K562 (cell line): ENCODE results near the gene THADA. TPM values are rescaled to one million over a fixed set of nuclear protein-coding genes. Genes with fewer than 3 reads are reported as not detected.

Source experiments
- BDP1 ChIP-seq: IDR thresholded peaks from 3 replicates; pipeline ENCODE4 v1.6.1; 2011; ENCODE audit not compliant: insufficient read length, insufficient read depth
- CREB1 ChIP-seq, 2 experiments: sonication (generic) in 1 of 2; formaldehyde crosslinking in 1 of 2; IDR thresholded peaks; 2 replicates each; pipeline versions ENCODE4 v1.6.1 to v1.8.0; 2012 to 2022; ENCODE audit warnings: inconsistent platforms in 1 of 2, mild to moderate bottlenecking in 1 of 2, missing genetic modification reagents in 1 of 2, moderate library complexity in 1 of 2
- HNRNPK ChIP-seq: fragments of 200-400 bp; formaldehyde crosslinking; IDR thresholded peaks from one replicate; pipeline ENCODE4 v1.6.1; 2018; ENCODE audit warnings: mild to moderate bottlenecking, low read depth, low read length; ENCODE audit not compliant: poor library complexity, severe bottlenecking
- HOMEZ ChIP-seq: fragments of 250-450 bp; sonication (Bioruptor Pico); IDR thresholded peaks from 2 replicates; pipeline ENCODE4 v1.4.0; 2020; ENCODE audit warnings: mild to moderate bottlenecking, moderate library complexity
- ID3 ChIP-seq, 2 experiments: fragments of 250-450 bp in 1 of 2; fragments of 450-650 bp in 1 of 2; sonication (Bioruptor Pico) in 1 of 2; IDR thresholded peaks; 2 replicates each; pipeline versions ENCODE4 v1.6.1 to v1.8.0; 2016 to 2021; ENCODE audit warnings: mild to moderate bottlenecking in 2 of 2, moderate library complexity in 2 of 2, missing compliant biosample characterization in 1 of 2, missing genetic modification characterization in 1 of 2
- MCM7 ChIP-seq, 2 experiments: fragments of 450-650 bp; IDR thresholded peaks; 2 replicates each; pipeline ENCODE4 v1.6.1; 2016 to 2018
- MXI1 ChIP-seq: IDR thresholded peaks from 2 replicates; pipeline ENCODE4 v1.6.1; 2011; ENCODE audit warnings: low read depth, mild to moderate bottlenecking, improper control_type of control experiment, low read length
- RERE ChIP-seq: sonication (generic); formaldehyde crosslinking; IDR thresholded peaks from 2 replicates; pipeline ENCODE4 v1.8.0; 2023; ENCODE audit warnings: missing genetic modification reagents, mild to moderate bottlenecking, borderline replicate concordance
- RREB1 ChIP-seq: fragments of 250-450 bp; sonication (Bioruptor Pico); IDR thresholded peaks from 2 replicates; pipeline ENCODE4 v1.4.0; 2020
- ZNF140 ChIP-seq: fragments of 250-450 bp; sonication (Bioruptor Pico); IDR thresholded peaks from 2 replicates; pipeline ENCODE4 v1.8.0; 2021; ENCODE audit warnings: moderate library complexity, mild to moderate bottlenecking, inconsistent platforms
- ZNF197 ChIP-seq: fragments of 200-800 bp; sonication (Bioruptor generic); IDR thresholded peaks from 2 replicates; pipeline ENCODE4 v1.6.1; 2016; ENCODE audit warnings: low read depth, missing genetic modification characterization, missing compliant biosample characterization
- ZNF785 ChIP-seq: fragments of 250-450 bp; sonication (Bioruptor Pico); IDR thresholded peaks from 2 replicates; pipeline ENCODE4 v1.4.0; 2020; ENCODE audit warnings: mild to moderate bottlenecking
- polyA plus RNA-seq, 8 experiments: library from polyadenylated mRNA; depleted of rRNA in 4 of 8; stranded (reverse) in 5 of 8; unstranded in 3 of 8; fragments of >200 nt; fragmentation: Nextera tagmentation in 2 of 8; fragmentation: Illumina TruSeq in 1 of 8; extraction: Ambion mirVana in 2 of 8; extraction: Trizol in 1 of 8; gene quantifications; 2 replicates each; pipeline versions ENCODE4 v1.2.1 to v1.2.3, GENCODE V29; 2011 to 2014; ENCODE audit warnings: inconsistent platforms in 1 of 8, missing spikeins in 1 of 8
- total RNA-seq, 7 experiments: library from RNA; depleted of rRNA in 6 of 7; stranded (reverse); fragments of >200 nt in 6 of 7; fragmentation: Illumina TruSeq in 2 of 7; extraction: Trizol in 2 of 7; gene quantifications; 2 replicates each; pipeline versions ENCODE4 v1.2.1 to v1.2.3, GENCODE V29; 2011 to 2021; ENCODE audit warnings: low replicate concordance in 1 of 7

Gene THADA
- total and polyA plus RNA-seq, 9 of the 15 experiments (the other 6 are each of a cell fraction or from before 2014, with no cell fraction given): 17.8 to 34.7 (median 31.9) TPM

- TF ChIP-seq BDP1: no peak
- no peak for TF ChIP-seq ID3 (CRISPR knock-in tag; IDR thresholded peaks at IDR 0.05)
- TF ChIP-seq ID3 (tag; IDR thresholded peaks at IDR 0.05): 0 out of 2 replicates have a peak, but pooled peaks have one; percentile 60
- no peak for TF ChIP-seq RERE (CRISPR knock-in tag)
- TF ChIP-seq MXI1: no peak
- TF ChIP-seq HOMEZ (CRISPR knock-in tag): no peak
- no peak for TF ChIP-seq HNRNPK
- no peak for TF ChIP-seq CREB1 (IDR thresholded peaks at IDR 0.05)
- TF ChIP-seq CREB1 (CRISPR knock-in tag; IDR thresholded peaks at IDR 0.05): peak; percentile 64; the same call in 1 of the 2 replicates
- no peak for TF ChIP-seq ZNF785 (CRISPR knock-in tag)
- TF ChIP-seq ZNF140 (CRISPR knock-in tag): no peak
- no peak for TF ChIP-seq RREB1 (CRISPR knock-in tag)
- TF ChIP-seq MCM7 (IDR thresholded peaks at IDR 0.05): no peak
- no peak for TF ChIP-seq ZNF197
These were observed 385.2 kb downstream of the THADA start (continued) for GRCh38 chr2:43210467-43211303.
